OCI-LY7 (cell line): ENCODE measurements around the gene ITK. TPM values are rescaled to one million over a fixed set of nuclear protein-coding genes. Genes with fewer than 3 reads are reported as not detected.

Source experiments
- BruUV-seq: library from RNA; stranded (reverse); fragments of 400-500 nt; replicated peaks from 2 replicates; lab custom pipeline; 2021; lab: Mats Ljungman, UMichigan
- CTCF ChIA-PET: fragments of 300-600 bp; sonication (Branson Sonifier 250); formaldehyde crosslinking; loops from one replicate; lab custom pipeline; 2022; ENCODE audit warnings: antibody characterized with exemption; ENCODE audit not compliant: unreplicated experiment; lab: Charles Lee
- POLR2A ChIA-PET: fragments of 300-600 bp; sonication (Branson Sonifier 250); formaldehyde crosslinking; loops from one replicate; lab custom pipeline; 2022; ENCODE audit warnings: antibody characterized with exemption; lab: Charles Lee
- DNase-seq: peaks from one replicate; pipeline ENCODE4 v3.0.0-alpha.2; 2015; ENCODE audit warnings: low spot score
- H2AFZ ChIP-seq: fragments of 200-600 bp; sonication (generic), shearing (Covaris generic); 2 replicates; pipeline ENCODE4 v1.6.1; 2014; ENCODE audit warnings: mild to moderate bottlenecking, antibody characterized with exemption, low read length, moderate library complexity
- H3K27ac ChIP-seq: fragments of 200-600 bp; sonication (generic); 2 replicates; pipeline ENCODE4 v1.5.1; 2014; ENCODE audit warnings: mixed run types, low read depth, mild to moderate bottlenecking, moderate library complexity, low read length, inconsistent platforms; ENCODE audit not compliant: poor library complexity, severe bottlenecking
- H3K36me3 ChIP-seq: fragments of 200-600 bp; sonication (generic); 2 replicates; pipeline ENCODE4 v1.6.1; 2014; ENCODE audit warnings: mild to moderate bottlenecking, antibody characterized with exemption, low read length, moderate library complexity, mixed read lengths; ENCODE audit not compliant: insufficient read depth
- H3K4me1 ChIP-seq: fragments of 200-600 bp; sonication (generic); 2 replicates; pipeline ENCODE4 v1.5.1; 2014; ENCODE audit warnings: mild to moderate bottlenecking, low read length; ENCODE audit not compliant: insufficient read depth, poor library complexity, severe bottlenecking
- H3K4me2 ChIP-seq: fragments of 200-600 bp; sonication (generic); 2 replicates; pipeline ENCODE4 v1.6.1; 2014; ENCODE audit warnings: mild to moderate bottlenecking, low read length
- H3K4me3 ChIP-seq: fragments of 200-600 bp; sonication (generic); 2 replicates; pipeline ENCODE4 v1.5.1; 2014; ENCODE audit warnings: mild to moderate bottlenecking, low read depth, low read length; ENCODE audit not compliant: poor library complexity, severe bottlenecking
- H3K79me2 ChIP-seq: fragments of 200-600 bp; sonication (generic); 2 replicates; pipeline ENCODE4 v1.6.1; 2016; ENCODE audit warnings: low read depth, mild to moderate bottlenecking, low read length, moderate library complexity, mixed read lengths; ENCODE audit not compliant: insufficient read depth
- H3K9me2 ChIP-seq: fragments of 200-600 bp; sonication (generic); 2 replicates; pipeline ENCODE4 v1.6.1; 2016; ENCODE audit warnings: mild to moderate bottlenecking, low read length, mixed read lengths; ENCODE audit not compliant: insufficient read depth
- H3K9me3 ChIP-seq: fragments of 200-600 bp; sonication (generic); 2 replicates; pipeline ENCODE4 v1.6.1; 2014; ENCODE audit warnings: mild to moderate bottlenecking, mixed run types, low read length, mixed read lengths
- H4K20me1 ChIP-seq: fragments of 200-600 bp; sonication (generic); 2 replicates; pipeline ENCODE4 v1.6.1; 2014; ENCODE audit warnings: mild to moderate bottlenecking, antibody characterized with exemption, low read length, moderate library complexity, mixed read lengths; ENCODE audit not compliant: insufficient read depth
- EZH2phosphoT487 ChIP-seq: fragments of 200-600 bp; sonication (generic); IDR thresholded peaks from 2 replicates; pipeline ENCODE4 v1.6.1; 2018; ENCODE audit warnings: low read depth, borderline replicate concordance, mild to moderate bottlenecking, mixed run types, antibody characterized with exemption, low read length, moderate library complexity, mixed read lengths
- intact Hi-C: fragments of 100-400 bp; cut with micrococcal nuclease; formaldehyde crosslinking; loops from one replicate; pipeline ENCODE4 v1.10.0; 2022; ENCODE audit not compliant: unreplicated experiment
- total RNA-seq, 2 experiments: library from RNA; depleted of rRNA in 1 of 2; stranded (reverse); fragments of >200 nt in 1 of 2; shearing (Covaris generic) in 1 of 2; gene quantifications; 2 replicates each; pipeline ENCODE4 v1.2.3, GENCODE V29; 2014 to 2022
- TF ChIP-seq, protein P1 (sequence below): fragments of 200-600 bp; sonication (generic); conservative IDR thresholded peaks from 2 replicates; pipeline ENCODE4 v1.5.1; 2014; ENCODE audit warnings: mild to moderate bottlenecking, antibody characterized with exemption, low read length, moderate library complexity, mixed read lengths

ITK gene
- total RNA-seq, 2 experiments from 2014 or later: not detected

DNA sequence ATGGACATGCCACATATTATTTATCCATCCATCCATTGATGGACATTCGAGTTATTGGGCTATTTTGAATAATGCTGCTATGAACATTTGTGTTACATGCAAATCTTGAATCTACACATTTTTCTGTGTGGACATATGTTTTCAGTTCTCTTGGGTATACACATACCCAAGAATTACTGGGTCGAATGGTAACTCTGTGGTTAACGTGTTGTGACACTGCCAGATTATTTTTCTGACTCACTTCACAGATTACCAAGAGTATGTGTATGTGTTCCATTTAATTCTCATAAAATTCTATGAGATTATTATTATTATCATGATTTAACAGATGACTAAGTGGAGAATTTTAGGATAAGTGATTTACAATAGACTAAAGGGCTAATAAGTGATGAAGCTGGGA lies 112.0 kb downstream of the ITK start:
- Histone ChIP-seq H3K9me3 (no peaks in the 10 kb centered on the region), H3K36me3 (peaks cover 94% of the 10 kb centered on the region), H3K4me1 (no peaks in the 10 kb centered on the region), H3K79me2 (no peaks in the 10 kb centered on the region), H3K9me2 (no peaks in the 10 kb centered on the region), H3K4me2 (no peak overlapping the region), H3K27ac (no peak overlapping the region), H4K20me1 (no peaks in the 10 kb centered on the region), H2AFZ (no peak overlapping the region), H3K4me3 (no peak overlapping the region)
- BruUV-seq: no TSS peak
- intact Hi-C loops: no loop called here
- no peak for DNase-seq
- POLR2A ChIA-PET: no interaction called here
- TF ChIP-seq EZH2phosphoT487: no peak
- CTCF ChIA-PET: no interaction called here

- no peaks in the 10 kb centered on the region for H3K4me1 ChIP-seq
- intact Hi-C loops: no loop called here
- no peak overlapping the region for H3K4me2 ChIP-seq
- TF ChIP-seq, protein P1, sequence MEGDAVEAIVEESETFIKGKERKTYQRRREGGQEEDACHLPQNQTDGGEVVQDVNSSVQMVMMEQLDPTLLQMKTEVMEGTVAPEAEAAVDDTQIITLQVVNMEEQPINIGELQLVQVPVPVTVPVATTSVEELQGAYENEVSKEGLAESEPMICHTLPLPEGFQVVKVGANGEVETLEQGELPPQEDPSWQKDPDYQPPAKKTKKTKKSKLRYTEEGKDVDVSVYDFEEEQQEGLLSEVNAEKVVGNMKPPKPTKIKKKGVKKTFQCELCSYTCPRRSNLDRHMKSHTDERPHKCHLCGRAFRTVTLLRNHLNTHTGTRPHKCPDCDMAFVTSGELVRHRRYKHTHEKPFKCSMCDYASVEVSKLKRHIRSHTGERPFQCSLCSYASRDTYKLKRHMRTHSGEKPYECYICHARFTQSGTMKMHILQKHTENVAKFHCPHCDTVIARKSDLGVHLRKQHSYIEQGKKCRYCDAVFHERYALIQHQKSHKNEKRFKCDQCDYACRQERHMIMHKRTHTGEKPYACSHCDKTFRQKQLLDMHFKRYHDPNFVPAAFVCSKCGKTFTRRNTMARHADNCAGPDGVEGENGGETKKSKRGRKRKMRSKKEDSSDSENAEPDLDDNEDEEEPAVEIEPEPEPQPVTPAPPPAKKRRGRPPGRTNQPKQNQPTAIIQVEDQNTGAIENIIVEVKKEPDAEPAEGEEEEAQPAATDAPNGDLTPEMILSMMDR: peak; percentile 38; the same call in 1 of the 2 replicates
- no peak for TF ChIP-seq EZH2phosphoT487
- no peak overlapping the region for H2AFZ ChIP-seq
- H3K36me3 ChIP-seq: peaks cover 94% of the 10 kb centered on the region
- no peak for DNase-seq
- ChIA-PET CTCF (no interaction called here), POLR2A (interaction anchor here (0.8 kb wide), 1 partner anchor 29 kb away, joined by 3 read pairs; no protein-coding TSS in a partner anchor)
- no peaks in the 10 kb centered on the region for H4K20me1 ChIP-seq
- no TSS peak for BruUV-seq
- H3K27ac ChIP-seq: no peak overlapping the region
- no peaks in the 10 kb centered on the region for H3K79me2 ChIP-seq
- H3K4me3 ChIP-seq: no peak overlapping the region
- no peaks in the 10 kb centered on the region for H3K9me3 ChIP-seq
- no peaks in the 10 kb centered on the region for H3K9me2 ChIP-seq
Measured at GRCh38 chr5:157294407-157295091, 113.9 kb downstream of the ITK start.

GRCh38 chr5:157295247-157295646 lies 114.6 kb downstream of the ITK start:
- CTCF ChIA-PET: no interaction called here
- Histone ChIP-seq H3K79me2 (no peaks in the 10 kb centered on the region), H3K36me3 (peaks cover 93% of the 10 kb centered on the region), H3K4me3 (no peak overlapping the region), H4K20me1 (no peaks in the 10 kb centered on the region), H3K9me3 (no peaks in the 10 kb centered on the region), H3K9me2 (no peaks in the 10 kb centered on the region), H3K4me1 (no peaks in the 10 kb centered on the region), H3K27ac (no peak overlapping the region), H2AFZ (no peak overlapping the region), H3K4me2 (no peak overlapping the region)
- POLR2A ChIA-PET: interaction anchor here (0.6 kb wide), 1 partner anchor 528 kb away, joined by 3 read pairs; no protein-coding TSS in a partner anchor
- no peak for TF ChIP-seq EZH2phosphoT487
- TF ChIP-seq, protein P1: no peak
- intact Hi-C loops: no loop called here
- no TSS peak for BruUV-seq
- DNase-seq: no peak
